ENCODE measurements around the gene MRPL49. TPM values are rescaled to one million over a fixed set of nuclear protein-coding genes. Genes with fewer than 3 reads are reported as not detected.

Gene MRPL49
- total RNA-seq, 1 donor from 2014 or later: 40.2 TPM

DNA sequence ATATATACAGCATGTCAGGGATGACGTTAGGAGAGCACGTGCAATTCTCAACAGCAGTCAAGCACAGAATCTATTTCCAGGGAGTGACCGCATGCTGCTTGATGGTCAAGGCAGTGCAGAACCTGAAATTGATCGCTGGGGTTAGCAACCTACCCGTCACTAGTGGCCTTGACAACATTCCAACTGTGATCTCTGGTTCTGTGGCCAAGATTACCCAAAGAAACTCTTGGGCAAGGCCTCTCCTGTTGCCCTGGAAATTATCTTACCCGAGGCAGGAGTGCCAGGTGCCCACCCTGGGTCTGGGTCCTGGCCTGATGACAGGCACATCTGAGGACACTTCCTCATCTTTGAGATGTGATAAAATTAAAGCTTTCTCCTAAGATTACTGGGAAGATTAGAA, 8.3 kb upstream of the MRPL49 start:
- TF ChIP-seq, protein P1, sequence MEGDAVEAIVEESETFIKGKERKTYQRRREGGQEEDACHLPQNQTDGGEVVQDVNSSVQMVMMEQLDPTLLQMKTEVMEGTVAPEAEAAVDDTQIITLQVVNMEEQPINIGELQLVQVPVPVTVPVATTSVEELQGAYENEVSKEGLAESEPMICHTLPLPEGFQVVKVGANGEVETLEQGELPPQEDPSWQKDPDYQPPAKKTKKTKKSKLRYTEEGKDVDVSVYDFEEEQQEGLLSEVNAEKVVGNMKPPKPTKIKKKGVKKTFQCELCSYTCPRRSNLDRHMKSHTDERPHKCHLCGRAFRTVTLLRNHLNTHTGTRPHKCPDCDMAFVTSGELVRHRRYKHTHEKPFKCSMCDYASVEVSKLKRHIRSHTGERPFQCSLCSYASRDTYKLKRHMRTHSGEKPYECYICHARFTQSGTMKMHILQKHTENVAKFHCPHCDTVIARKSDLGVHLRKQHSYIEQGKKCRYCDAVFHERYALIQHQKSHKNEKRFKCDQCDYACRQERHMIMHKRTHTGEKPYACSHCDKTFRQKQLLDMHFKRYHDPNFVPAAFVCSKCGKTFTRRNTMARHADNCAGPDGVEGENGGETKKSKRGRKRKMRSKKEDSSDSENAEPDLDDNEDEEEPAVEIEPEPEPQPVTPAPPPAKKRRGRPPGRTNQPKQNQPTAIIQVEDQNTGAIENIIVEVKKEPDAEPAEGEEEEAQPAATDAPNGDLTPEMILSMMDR (IDR thresholded peaks at IDR 0.05; ENCODE audit: unreplicated experiment): no peak
- Mint-ChIP-seq H3K4me1 (ENCODE audit: unreplicated experiment) (peaks cover 13% of the 10 kb centered on the region), H3K27ac (ENCODE audit: unreplicated experiment) (peak overlapping the region; percentile 70), H3K27me3 (ENCODE audit: unreplicated experiment) (peaks cover 25% of the 10 kb centered on the region), H3K4me3 (ENCODE audit: unreplicated experiment) (peak overlapping the region; percentile 84), H3K9me3 (ENCODE audit: unreplicated experiment) (no peaks in the 10 kb centered on the region), H3K36me3 (ENCODE audit: low read depth, unreplicated experiment) (peaks cover 22% of the 10 kb centered on the region)
- DNase-seq (ENCODE audit: low spot score): no peak

DNA sequence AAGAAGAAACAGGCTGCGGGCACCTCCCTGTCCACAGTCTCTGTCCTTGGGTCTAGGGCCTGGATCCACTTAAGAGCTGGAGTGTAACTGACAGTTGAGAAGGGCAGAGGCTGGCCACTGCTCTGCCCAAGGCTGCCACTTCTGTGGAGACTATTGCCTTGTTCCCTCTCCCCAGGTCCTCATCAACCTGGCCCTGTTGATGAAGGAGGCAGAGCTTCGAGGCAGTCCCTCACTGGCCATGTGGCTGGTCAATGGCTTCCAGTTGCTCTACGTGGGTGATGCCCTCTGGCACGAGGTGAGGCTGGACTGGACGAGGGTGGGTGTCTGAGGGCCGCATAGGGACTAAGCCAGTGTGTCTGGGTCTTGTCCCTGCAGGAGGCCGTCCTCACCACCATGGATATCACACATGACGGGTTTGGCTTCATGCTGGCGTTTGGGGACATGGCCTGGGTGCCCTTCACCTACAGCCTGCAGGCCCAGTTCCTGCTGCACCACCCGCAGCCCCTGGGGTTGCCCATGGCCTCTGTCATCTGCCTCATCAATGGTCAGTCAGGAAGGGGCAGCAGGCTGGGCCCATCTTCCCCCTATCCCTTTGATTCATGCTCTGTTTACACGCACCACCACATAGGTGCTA, 7.5 kb upstream of the MRPL49 start:
- H3K4me3 Mint-ChIP-seq (ENCODE audit: unreplicated experiment): peak overlapping the region; percentile 62
- H3K27me3 Mint-ChIP-seq (ENCODE audit: unreplicated experiment): peaks cover 29% of the 10 kb centered on the region
- DNase-seq (ENCODE audit: low spot score): no peak
- H3K36me3 Mint-ChIP-seq (ENCODE audit: low read depth, unreplicated experiment): peaks cover 26% of the 10 kb centered on the region
- TF ChIP-seq, protein P1 (IDR thresholded peaks at IDR 0.05; ENCODE audit: unreplicated experiment): no peak
- peaks cover 14% of the 10 kb centered on the region for H3K4me1 Mint-ChIP-seq (ENCODE audit: unreplicated experiment)
- H3K9me3 Mint-ChIP-seq (ENCODE audit: unreplicated experiment): no peaks in the 10 kb centered on the region
- no peak overlapping the region for H3K27ac Mint-ChIP-seq (ENCODE audit: unreplicated experiment)

DNA sequence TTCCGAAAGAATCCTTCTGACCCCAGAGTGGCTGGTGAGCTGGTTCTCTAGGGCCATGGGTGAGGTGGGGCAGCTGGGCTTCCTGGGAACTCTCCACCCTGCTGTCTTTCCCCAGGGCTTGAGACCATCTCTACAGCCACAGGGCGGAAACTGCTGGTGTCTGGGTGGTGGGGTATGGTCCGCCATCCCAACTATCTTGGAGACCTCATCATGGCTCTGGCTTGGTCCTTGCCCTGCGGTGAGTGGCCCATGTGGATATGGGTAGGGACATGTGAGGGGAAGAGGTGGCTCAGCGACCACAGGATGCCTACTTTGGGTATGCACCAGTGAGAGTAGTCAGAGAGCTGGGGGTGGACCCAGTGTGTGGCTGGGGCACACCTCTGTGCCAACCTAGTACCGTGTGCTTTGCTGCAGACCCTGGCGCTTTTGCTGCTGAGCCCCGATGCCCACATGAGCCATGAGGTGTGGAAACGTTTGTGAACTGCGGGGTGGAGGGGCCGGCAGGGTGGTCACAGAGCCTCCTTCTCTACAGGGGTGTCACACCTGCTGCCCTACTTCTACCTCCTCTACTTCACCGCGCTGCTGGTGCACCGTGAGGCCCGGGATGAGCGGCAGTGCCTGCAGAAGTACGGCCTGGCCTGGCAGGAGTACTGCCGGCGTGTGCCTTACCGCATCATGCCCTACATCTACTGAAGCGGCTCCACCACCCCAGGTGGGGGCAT, 6.6 kb upstream of the MRPL49 start:
- Mint-ChIP-seq H3K27me3 (ENCODE audit: unreplicated experiment) (peaks cover 28% of the 10 kb centered on the region), H3K27ac (ENCODE audit: unreplicated experiment) (no peak overlapping the region)

DNA sequence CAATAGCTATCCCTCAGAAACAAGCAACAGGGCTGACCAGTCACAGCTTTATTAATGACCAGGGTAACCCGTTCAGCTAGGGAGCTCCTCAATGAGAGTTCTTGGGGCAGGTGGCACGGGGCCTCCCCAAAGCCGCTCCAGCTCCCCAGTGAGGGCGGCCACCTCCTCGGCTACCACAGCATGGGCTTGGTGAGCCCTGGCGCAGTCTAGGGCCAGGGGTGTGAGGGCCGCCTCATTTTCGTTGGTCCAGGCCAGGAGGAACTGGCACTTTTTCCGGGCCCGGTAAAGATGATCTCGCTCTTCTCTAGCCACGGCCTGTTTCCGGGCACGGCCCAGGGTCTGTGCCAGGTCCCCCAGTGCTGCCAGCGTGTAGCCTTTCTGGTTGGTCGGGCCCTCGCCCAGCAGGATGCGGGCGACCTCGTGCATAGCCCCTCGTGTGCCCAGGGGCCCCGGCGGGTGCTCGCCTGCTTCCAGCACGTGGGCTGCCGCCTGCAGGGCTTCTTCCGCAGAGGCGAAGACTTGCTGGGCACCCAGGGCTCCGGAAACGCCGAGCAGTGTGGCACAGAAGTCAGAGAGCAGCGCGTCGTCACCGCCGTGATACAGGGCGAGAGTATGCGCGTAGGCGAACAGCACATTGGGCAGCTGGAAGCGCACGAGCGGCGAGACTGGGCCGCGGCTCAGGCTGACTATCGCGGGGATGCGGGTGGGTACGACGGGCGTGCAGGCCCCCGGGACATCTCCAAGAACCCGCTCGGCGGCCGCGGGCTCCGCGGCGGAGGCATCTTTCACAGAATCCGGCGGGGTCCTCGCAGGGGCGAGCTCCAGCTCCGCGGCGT, 5.5 kb upstream of the MRPL49 start:
- Mint-ChIP-seq H3K9me3 (ENCODE audit: unreplicated experiment) (no peaks in the 10 kb centered on the region), H3K27ac (ENCODE audit: unreplicated experiment) (no peak overlapping the region), H3K4me1 (ENCODE audit: unreplicated experiment) (peaks cover 20% of the 10 kb centered on the region), H3K4me3 (ENCODE audit: unreplicated experiment) (peak overlapping the region; percentile 88), H3K36me3 (ENCODE audit: low read depth, unreplicated experiment) (peaks cover 32% of the 10 kb centered on the region), H3K27me3 (ENCODE audit: unreplicated experiment) (peaks cover 28% of the 10 kb centered on the region)
- peak; percentile 34 for DNase-seq (ENCODE audit: low spot score)
- TF ChIP-seq, protein P1 (IDR thresholded peaks at IDR 0.05; ENCODE audit: unreplicated experiment): no peak

More for the DNA sequence above, 6.6 kb upstream of the MRPL49 start:
- TF ChIP-seq, protein P1 (IDR thresholded peaks at IDR 0.05; ENCODE audit: unreplicated experiment): no peak
- H3K36me3 Mint-ChIP-seq (ENCODE audit: low read depth, unreplicated experiment): peaks cover 29% of the 10 kb centered on the region
- DNase-seq (ENCODE audit: low spot score): no peak
- no peaks in the 10 kb centered on the region for H3K9me3 Mint-ChIP-seq (ENCODE audit: unreplicated experiment)
- peaks cover 14% of the 10 kb centered on the region for H3K4me1 Mint-ChIP-seq (ENCODE audit: unreplicated experiment)
- H3K4me3 Mint-ChIP-seq (ENCODE audit: unreplicated experiment): peak overlapping the region; percentile 62
